Gastrocnemius medialis (tissue), 4 donors: ENCODE results near the gene ARAF.

Experiments used
- CTCF ChIP-seq, 5 experiments: fragments of 450-650 bp in 3 of 5; fragments of 200-600 bp in 2 of 5; sonication (generic) in 2 of 5; IDR thresholded peaks in 4 of 5; conservative IDR thresholded peaks in 1 of 5; 1 replicate in 4 of 5; 2 replicates in 1 of 5; pipeline ENCODE4 v1.5.1; 2016 to 2019; ENCODE audit warnings: antibody characterized with exemption in 5 of 5, mild to moderate bottlenecking in 3 of 5, moderate library complexity in 3 of 5
- POLR2A ChIP-seq, 2 donors: fragments of 450-650 bp; IDR thresholded peaks; one replicate each; pipeline ENCODE4 v1.6.1; 2017; ENCODE audit warnings: antibody characterized with exemption in 2 of 2, mild to moderate bottlenecking in 2 of 2, moderate library complexity in 2 of 2

- no peak for TF ChIP-seq CTCF (IDR thresholded peaks at IDR 0.05 in 4 of 5, conservative IDR thresholded peaks at IDR 0.05 in 1 of 5)
- no peak for TF ChIP-seq POLR2A (IDR thresholded peaks at IDR 0.05)
Measured at GRCh38 chrX:47539860-47540259, 21.1 kb upstream of the ARAF start.
